Measurements from ENCODE around the gene TLE5.

Gene TLE5

DNA sequence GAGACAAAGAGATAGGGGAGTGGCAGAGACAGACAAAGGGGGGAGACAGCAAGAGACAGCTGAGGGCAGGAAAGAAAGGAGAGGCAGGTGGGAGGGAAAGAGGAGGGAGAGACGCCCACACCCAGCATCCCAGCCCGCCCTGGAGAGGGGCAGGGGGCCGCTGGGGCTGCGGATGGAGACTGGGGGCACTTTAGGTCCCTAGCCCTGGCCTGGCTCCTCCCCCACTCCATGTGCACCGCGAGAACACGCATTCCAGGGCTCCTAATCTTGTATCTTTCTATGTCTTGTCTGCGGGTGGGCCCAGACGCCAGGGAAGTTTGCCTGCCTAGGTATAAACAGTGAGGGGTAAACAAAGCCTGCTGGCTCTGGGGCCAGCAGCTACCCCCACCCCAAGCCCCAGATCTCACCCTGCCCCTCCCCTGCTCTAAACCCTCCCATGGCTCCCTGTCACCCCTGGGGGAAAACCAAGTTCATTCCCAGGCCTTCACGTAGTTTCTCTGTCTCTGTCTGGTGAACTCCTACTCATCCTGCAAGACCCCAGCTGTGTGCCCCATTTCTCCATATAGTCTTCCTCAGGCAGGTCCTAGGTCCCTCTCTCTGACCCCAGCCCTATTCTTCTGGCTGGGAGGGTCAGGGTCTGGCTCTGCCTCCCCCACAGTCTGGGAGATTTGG lies 5.7 kb downstream of the TLE5 start:
- Histone ChIP-seq H3K36me3 (ENCODE audit: control insufficient read depth in 4 of 4, insufficient read depth in 4 of 4, low read length in 3 of 4) (peaks cover 14 to 72% (median 50%) of the 10 kb centered on the region in 4 experiments), H3K9me3 (ENCODE audit: control extremely low read depth in 1 of 5, control insufficient read depth in 4 of 5, insufficient read depth in 2 of 5, low read depth in 1 of 5, low read length in 4 of 5) (no peaks in the 10 kb centered on the region), H3K27me3 (replicated peaks in 2 of 5; ENCODE audit: control insufficient read depth in 4 of 5, insufficient read depth in 5 of 5, low read length in 4 of 5) (no peaks in the 10 kb centered on the region), H3K4me3 (ENCODE audit: control insufficient read depth in 1 of 7, extremely low read depth in 1 of 7, insufficient read depth in 4 of 7, low read depth in 2 of 7, low read length in 6 of 7) (no peak overlapping the region), H3K4me1 (ENCODE audit: control extremely low read depth in 1 of 4, control insufficient read depth in 4 of 4, insufficient read depth in 4 of 4, low read length in 3 of 4) (peaks cover 0 to 18% (median 13%) of the 10 kb centered on the region in 4 experiments), H3K27ac (ENCODE audit: insufficient read depth in 1 of 2, low read depth in 1 of 2, low read length in 2 of 2, poor library complexity in 1 of 2, severe bottlenecking in 2 of 2) (no peak overlapping the region)
- CTCF ChIA-PET, result no interaction called here
- POLR2A ChIA-PET, result interaction anchor here (1.8 kb wide), 1 partner anchor 20 kb away, joined by 7 read pairs; no protein-coding TSS in a partner anchor
- 88% methylated on average over 5 of the region's 10 CpGs for WGBS (ENCODE audit: insufficient coverage)
- no peak for DNase-seq

DNA sequence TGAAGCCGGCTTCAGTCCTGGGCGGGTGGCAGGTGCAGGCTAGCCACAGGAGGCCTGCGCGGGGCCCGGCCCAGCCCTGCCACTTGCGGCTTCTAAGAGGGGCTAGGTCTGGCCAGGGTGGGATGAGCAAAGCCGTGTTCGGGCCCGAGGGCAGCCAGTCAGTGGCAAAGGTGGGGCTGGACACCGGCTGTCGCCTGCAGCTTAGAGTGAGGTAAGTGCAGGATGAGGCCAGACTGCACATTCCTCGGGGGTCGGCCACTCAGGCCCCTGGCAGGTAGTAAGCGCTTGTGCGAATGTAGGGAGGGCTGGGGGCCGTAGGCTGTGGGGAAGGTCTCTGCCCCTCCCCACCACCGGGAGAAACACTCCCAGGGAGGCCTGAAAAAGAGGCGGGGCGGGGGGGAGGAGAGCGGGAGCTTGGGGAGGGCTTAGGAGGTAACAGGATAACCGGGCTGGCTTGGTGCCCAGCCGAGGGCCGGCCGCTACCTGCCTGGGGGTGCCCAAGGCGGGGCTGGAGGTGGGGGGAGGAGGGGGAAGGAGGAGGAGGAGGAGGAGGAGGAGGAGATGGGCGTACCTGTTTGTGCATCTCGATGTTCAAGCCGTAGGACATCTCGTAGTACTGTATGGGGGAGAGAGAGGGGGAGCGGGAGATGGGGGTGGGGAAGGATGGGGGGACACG lies 6.4 kb downstream of the TLE5 start:
- DNase-seq, result no peak
- Histone ChIP-seq H3K9me3 (ENCODE audit: control extremely low read depth in 1 of 5, control insufficient read depth in 4 of 5, insufficient read depth in 2 of 5, low read depth in 1 of 5, low read length in 4 of 5) (no peaks in the 10 kb centered on the region), H3K27me3 (replicated peaks in 2 of 5; ENCODE audit: control insufficient read depth in 4 of 5, insufficient read depth in 5 of 5, low read length in 4 of 5) (no peaks in the 10 kb centered on the region), H3K27ac (ENCODE audit: insufficient read depth in 1 of 2, low read depth in 1 of 2, low read length in 2 of 2, poor library complexity in 1 of 2, severe bottlenecking in 2 of 2) (no peak overlapping the region), H3K4me3 (ENCODE audit: control insufficient read depth in 1 of 7, extremely low read depth in 1 of 7, insufficient read depth in 4 of 7, low read depth in 2 of 7, low read length in 6 of 7) (no peak overlapping the region), H3K4me1 (ENCODE audit: control extremely low read depth in 1 of 4, control insufficient read depth in 4 of 4, insufficient read depth in 4 of 4, low read length in 3 of 4) (peaks cover 0 to 13% (median 10%) of the 10 kb centered on the region in 4 experiments), H3K36me3 (ENCODE audit: control insufficient read depth in 4 of 4, insufficient read depth in 4 of 4, low read length in 3 of 4) (peaks cover 14 to 72% (median 50%) of the 10 kb centered on the region in 4 experiments)
- ChIA-PET POLR2A (no interaction called here), CTCF (no interaction called here)
- 88% methylated on average over 22 of the region's 31 CpGs for WGBS (ENCODE audit: insufficient coverage)

DNA sequence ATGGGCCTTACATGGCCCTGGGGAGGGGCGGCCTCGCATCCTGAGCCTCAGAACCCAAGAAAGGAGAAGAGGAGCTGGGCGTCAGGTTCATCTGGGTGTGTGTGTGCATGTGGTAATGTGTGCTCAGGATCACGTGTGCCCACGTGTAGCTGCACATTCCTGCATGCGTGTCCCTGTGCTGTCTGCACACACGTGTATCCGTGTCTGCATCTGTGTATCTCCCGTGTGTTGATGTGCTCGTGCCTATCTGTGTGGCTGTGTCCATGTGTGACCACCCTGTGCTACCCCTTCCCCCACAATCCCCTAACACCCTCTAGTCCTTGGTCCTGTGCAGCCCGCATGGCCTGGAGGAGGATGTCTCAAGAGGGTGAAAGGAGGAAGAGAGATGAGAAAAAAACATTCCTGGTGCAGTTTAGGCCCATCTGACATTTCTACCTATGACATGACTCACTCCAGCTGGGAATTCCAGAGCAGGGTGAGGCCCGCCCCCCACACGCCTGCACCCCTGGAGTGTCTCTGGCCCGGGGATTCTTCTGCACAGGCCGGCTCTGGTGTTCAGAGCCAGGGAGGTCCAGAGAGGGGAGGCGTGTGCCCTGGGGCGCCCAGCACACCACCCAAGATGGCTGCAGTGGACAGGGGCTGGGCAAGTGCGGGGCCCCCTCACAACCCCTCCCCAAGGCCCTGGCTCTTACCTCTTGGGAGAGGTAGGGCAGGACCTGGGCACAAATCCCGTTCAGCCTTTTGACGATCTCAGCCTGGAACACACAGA lies 7.1 kb downstream of the TLE5 start:
- WGBS (ENCODE audit: insufficient coverage), result 95% methylated on average over 17 of the region's 20 CpGs

DNA sequence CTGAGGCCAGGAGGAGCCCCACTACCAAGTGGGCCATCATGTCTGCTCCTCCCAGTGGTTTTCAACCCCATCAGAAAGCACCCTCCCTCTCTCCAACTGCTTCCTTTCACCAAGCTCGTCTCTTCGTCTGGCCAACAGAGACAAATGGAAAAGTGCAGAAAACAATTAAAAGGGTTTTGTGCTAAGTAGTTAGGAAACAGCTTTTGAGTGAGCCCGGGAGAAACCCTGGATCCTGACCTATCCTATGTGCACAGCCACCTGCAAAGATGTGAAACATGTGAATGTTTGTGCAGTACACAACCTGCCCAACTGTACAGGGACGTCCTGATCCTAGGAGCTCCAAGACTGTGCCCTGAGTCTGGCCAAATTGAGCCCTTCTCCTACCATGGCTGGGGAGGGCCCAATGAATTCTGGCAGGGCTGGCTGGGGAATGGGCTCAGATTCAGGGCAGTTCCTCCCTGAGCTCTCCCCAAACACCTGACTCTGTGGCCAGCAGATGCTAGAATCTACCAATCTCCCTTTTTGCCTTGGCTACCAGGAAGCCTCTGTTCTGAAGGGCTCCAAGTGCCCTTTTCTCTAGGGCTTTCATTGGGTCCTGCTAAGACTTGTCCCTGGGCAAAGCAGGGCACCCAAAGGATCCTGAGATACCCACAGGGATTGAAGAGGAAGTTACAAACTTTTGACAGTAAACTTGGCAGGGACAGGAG lies 7.9 kb downstream of the TLE5 start:
- WGBS (ENCODE audit: insufficient coverage), result 83% methylated on average over 2 of the region's 4 CpGs

More for the DNA sequence above, 7.1 kb downstream of the TLE5 start:
- H3K36me3 ChIP-seq (ENCODE audit: control insufficient read depth in 4 of 4, insufficient read depth in 4 of 4, low read length in 3 of 4), result peaks cover 14 to 72% (median 50%) of the 10 kb centered on the region in 4 experiments
- no peaks in the 10 kb centered on the region for H3K27me3 ChIP-seq (replicated peaks in 2 of 5; ENCODE audit: control insufficient read depth in 4 of 5, insufficient read depth in 5 of 5, low read length in 4 of 5)
- DNase-seq, result no peak
- no peak overlapping the region for H3K4me3 ChIP-seq (ENCODE audit: control insufficient read depth in 1 of 7, extremely low read depth in 1 of 7, insufficient read depth in 4 of 7, low read depth in 2 of 7, low read length in 6 of 7)
- H3K27ac ChIP-seq (ENCODE audit: insufficient read depth in 1 of 2, low read depth in 1 of 2, low read length in 2 of 2, poor library complexity in 1 of 2, severe bottlenecking in 2 of 2), result no peak overlapping the region
- H3K9me3 ChIP-seq (ENCODE audit: control extremely low read depth in 1 of 5, control insufficient read depth in 4 of 5, insufficient read depth in 2 of 5, low read depth in 1 of 5, low read length in 4 of 5), result no peaks in the 10 kb centered on the region
- POLR2A ChIA-PET, result no interaction called here
- CTCF ChIA-PET, result interaction anchor here (0.8 to 2.5 kb wide), 2 partner anchors 13 to 19 kb away, joined by 3 to 9 read pairs; no protein-coding TSS in a partner anchor
- H3K4me1 ChIP-seq (ENCODE audit: control extremely low read depth in 1 of 4, control insufficient read depth in 4 of 4, insufficient read depth in 4 of 4, low read length in 3 of 4), result peaks cover 0 to 6% (median 5%) of the 10 kb centered on the region in 4 experiments

DNA sequence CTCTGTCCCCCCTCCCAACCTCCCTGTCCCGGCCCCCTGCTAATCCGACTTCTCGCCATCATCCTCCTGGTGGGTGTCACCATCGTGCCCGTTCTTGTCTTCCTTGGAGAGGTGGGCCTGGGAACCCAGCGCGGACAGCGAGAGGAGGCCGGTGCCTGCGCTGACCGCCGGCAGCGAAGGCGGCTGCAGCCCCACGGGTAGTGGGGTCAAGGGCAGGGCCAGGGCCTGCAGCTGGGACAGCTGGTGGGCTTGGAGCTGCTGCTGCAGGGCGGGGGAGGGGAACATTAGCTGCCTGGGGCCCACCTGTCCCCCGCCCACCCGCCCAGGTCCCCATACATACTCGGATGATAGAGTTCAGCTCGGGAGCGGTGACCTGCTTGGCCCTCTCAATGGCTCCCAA lies 8.5 kb downstream of the TLE5 start:
- ChIA-PET CTCF (interaction anchor here (2.2 to 2.5 kb wide), 3 partner anchors 14 to 91 kb away, joined by 8 to 12 read pairs (median 9); no protein-coding TSS in a partner anchor), POLR2A (interaction anchor here (1.4 kb wide), 1 partner anchor 9 kb away, joined by 4 read pairs; the partner anchor contains the start of gene TLE5)
- no peaks in the 10 kb centered on the region for H3K4me1 ChIP-seq (ENCODE audit: control extremely low read depth in 1 of 4, control insufficient read depth in 4 of 4, insufficient read depth in 4 of 4, low read length in 3 of 4)
- DNase-seq, result no peak
- H3K27ac ChIP-seq (ENCODE audit: insufficient read depth in 1 of 2, low read depth in 1 of 2, low read length in 2 of 2, poor library complexity in 1 of 2, severe bottlenecking in 2 of 2), result no peak overlapping the region
- WGBS (ENCODE audit: insufficient coverage), result 97% methylated on average over 16 of the region's 21 CpGs
- H3K9me3 ChIP-seq (ENCODE audit: control extremely low read depth in 1 of 5, control insufficient read depth in 4 of 5, insufficient read depth in 2 of 5, low read depth in 1 of 5, low read length in 4 of 5), result no peaks in the 10 kb centered on the region
- H3K4me3 ChIP-seq (ENCODE audit: control insufficient read depth in 1 of 7, extremely low read depth in 1 of 7, insufficient read depth in 4 of 7, low read depth in 2 of 7, low read length in 6 of 7), result no peak overlapping the region
- H3K27me3 ChIP-seq (replicated peaks in 2 of 5; ENCODE audit: control insufficient read depth in 4 of 5, insufficient read depth in 5 of 5, low read length in 4 of 5), result no peaks in the 10 kb centered on the region
- peaks cover 11 to 62% (median 44%) of the 10 kb centered on the region in 4 experiments for H3K36me3 ChIP-seq (ENCODE audit: control insufficient read depth in 4 of 4, insufficient read depth in 4 of 4, low read length in 3 of 4)

More for the DNA sequence above, 7.9 kb downstream of the TLE5 start:
- Histone ChIP-seq H3K27me3 (replicated peaks in 2 of 5; ENCODE audit: control insufficient read depth in 4 of 5, insufficient read depth in 5 of 5, low read length in 4 of 5) (no peaks in the 10 kb centered on the region), H3K4me3 (ENCODE audit: control insufficient read depth in 1 of 7, extremely low read depth in 1 of 7, insufficient read depth in 4 of 7, low read depth in 2 of 7, low read length in 6 of 7) (no peak overlapping the region), H3K9me3 (ENCODE audit: control extremely low read depth in 1 of 5, control insufficient read depth in 4 of 5, insufficient read depth in 2 of 5, low read depth in 1 of 5, low read length in 4 of 5) (no peaks in the 10 kb centered on the region), H3K4me1 (ENCODE audit: control extremely low read depth in 1 of 4, control insufficient read depth in 4 of 4, insufficient read depth in 4 of 4, low read length in 3 of 4) (no peaks in the 10 kb centered on the region), H3K36me3 (ENCODE audit: control insufficient read depth in 4 of 4, insufficient read depth in 4 of 4, low read length in 3 of 4) (peaks cover 11 to 65% (median 46%) of the 10 kb centered on the region in 4 experiments), H3K27ac (ENCODE audit: insufficient read depth in 1 of 2, low read depth in 1 of 2, low read length in 2 of 2, poor library complexity in 1 of 2, severe bottlenecking in 2 of 2) (no peak overlapping the region)
- no peak for DNase-seq
- ChIA-PET CTCF (interaction anchor here (0.8 to 2.5 kb wide), 3 partner anchors 12 to 18 kb away, joined by 3 to 9 read pairs (median 8); no protein-coding TSS in a partner anchor), POLR2A (no interaction called here)

DNA sequence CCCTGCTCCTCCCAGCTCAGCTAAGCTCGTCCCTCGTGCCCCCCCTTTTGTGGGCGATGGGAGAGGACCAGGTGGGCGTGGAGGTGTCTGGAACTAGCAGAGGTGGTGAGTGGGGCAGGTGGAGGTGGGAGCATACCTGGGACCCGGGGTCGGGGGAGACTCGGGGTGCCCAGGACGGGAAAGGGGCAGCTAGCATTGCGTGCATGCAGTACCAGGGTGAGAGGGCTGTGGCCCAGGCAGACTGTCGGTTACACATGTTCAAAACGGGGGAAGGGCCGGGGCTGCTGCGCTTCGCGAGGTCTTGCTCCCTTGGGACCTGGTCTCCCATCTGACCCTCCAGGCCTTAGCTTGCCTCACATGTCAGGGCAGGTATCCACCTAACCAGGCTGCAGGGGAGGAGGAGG lies 9.1 kb downstream of the TLE5 start:
- Histone ChIP-seq H3K4me1 (ENCODE audit: control extremely low read depth in 1 of 4, control insufficient read depth in 4 of 4, insufficient read depth in 4 of 4, low read length in 3 of 4) (peaks cover 0 to under 1% (median under 1%) of the 10 kb centered on the region in 4 experiments), H3K27ac (ENCODE audit: insufficient read depth in 1 of 2, low read depth in 1 of 2, low read length in 2 of 2, poor library complexity in 1 of 2, severe bottlenecking in 2 of 2) (no peak overlapping the region), H3K9me3 (ENCODE audit: control extremely low read depth in 1 of 5, control insufficient read depth in 4 of 5, insufficient read depth in 2 of 5, low read depth in 1 of 5, low read length in 4 of 5) (no peaks in the 10 kb centered on the region), H3K4me3 (ENCODE audit: control insufficient read depth in 1 of 7, extremely low read depth in 1 of 7, insufficient read depth in 4 of 7, low read depth in 2 of 7, low read length in 6 of 7) (no peak overlapping the region), H3K27me3 (replicated peaks in 2 of 5; ENCODE audit: control insufficient read depth in 4 of 5, insufficient read depth in 5 of 5, low read length in 4 of 5) (no peaks in the 10 kb centered on the region), H3K36me3 (ENCODE audit: control insufficient read depth in 4 of 4, insufficient read depth in 4 of 4, low read length in 3 of 4) (peaks cover 11 to 56% (median 38%) of the 10 kb centered on the region in 4 experiments)
- 88% methylated on average over 11 of the region's 15 CpGs for WGBS (ENCODE audit: insufficient coverage)
- ChIA-PET POLR2A (interaction anchor here (0.6 to 1.4 kb wide), 2 partner anchors 9 to 501 kb away, joined by 4 read pairs; partner anchors contain the start of gene TLE5), CTCF (interaction anchor here (1.4 to 2.5 kb wide), 4 partner anchors 13 to 90 kb away, joined by 4 to 12 read pairs (median 8); no protein-coding TSS in a partner anchor)
- no peak for DNase-seq

Data from common myeloid progenitor, CD34-positive (primary cell).